ENCODE results near the gene CRABP2. TPM values are rescaled to one million over a fixed set of nuclear protein-coding genes. Genes with fewer than 3 reads are reported as not detected.

CRABP2 gene
- total and polyA plus RNA-seq, 11 donors: 0.46 to 11.4 (median 1.4) TPM; not detected in 3

DNA sequence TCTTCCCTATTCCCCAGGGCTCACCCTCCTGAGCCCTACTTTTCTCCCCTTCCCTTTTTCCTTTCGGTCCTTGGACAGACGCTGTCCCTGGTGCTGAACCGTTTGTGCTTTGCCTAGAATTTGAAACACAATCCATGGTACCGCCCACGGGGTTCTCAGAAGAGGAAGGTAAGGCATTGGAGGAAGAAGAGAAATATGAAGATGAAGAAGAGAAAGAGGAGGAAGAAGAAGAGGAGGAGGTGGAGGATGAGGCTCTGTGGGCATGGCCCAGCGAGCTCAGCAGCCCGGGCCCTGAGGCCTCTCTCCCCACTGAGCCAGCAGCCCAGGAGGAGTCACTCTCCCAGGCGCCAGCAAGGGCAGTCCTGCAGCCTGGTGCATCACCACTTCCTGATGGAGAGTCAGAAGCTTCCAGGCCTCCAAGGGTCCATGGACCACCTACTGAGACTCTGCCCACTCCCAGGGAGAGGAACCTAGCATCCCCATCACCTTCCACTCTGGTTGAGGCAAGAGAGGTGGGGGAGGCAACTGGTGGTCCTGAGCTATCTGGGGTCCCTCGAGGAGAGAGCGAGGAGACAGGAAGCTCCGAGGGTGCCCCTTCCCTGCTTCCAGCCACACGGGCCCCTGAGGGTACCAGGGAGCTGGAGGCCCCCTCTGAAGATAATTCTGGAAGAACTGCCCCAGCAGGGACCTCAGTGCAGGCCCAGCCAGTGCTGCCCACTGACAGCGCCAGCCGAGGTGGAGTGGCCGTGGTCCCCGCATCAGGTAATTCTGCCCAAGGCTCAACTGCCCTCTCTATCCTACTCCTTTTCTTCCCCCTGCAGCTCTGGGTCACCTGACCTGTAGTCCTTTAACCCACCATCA lies 53.0 kb downstream of the CRABP2 start:
- intact Hi-C loops (cut with DNase I): loop anchor here in 3 of 10 donors (5.0 to 10.0 kb wide), 3 partner anchors 35 to 268 kb away; no protein-coding TSS in a partner anchor
- peak in 1 of 5 donors; percentile 37 for DNase-seq
- 46 to 55% (median 48%) methylated on average over 14 to 16 of the region's 16 CpGs for WGBS, 4 donors
- no peak for TF ChIP-seq POLR2A (IDR thresholded peaks at IDR 0.05)
- TF ChIP-seq CTCF (IDR thresholded peaks at IDR 0.05): no peak
- no peak for ATAC-seq
- Histone ChIP-seq H3K9me3 (no peaks in the 10 kb centered on the region), H3K27ac (no peak overlapping the region), H3K4me1 (peaks cover 0 to 11% (median 9%) of the 10 kb centered on the region in 12 donors), H3K36me3 (no peaks in the 10 kb centered on the region), H3K4me3 (no peak overlapping the region), H3K27me3 (peaks cover 0 to 58% (median 5%) of the 10 kb centered on the region in 9 donors)

Other genes starting within 250 kb of the CRABP2 start
- 100 to 1,000 TPM in 3 of 9 donors, 10 to 100 TPM in 6; 75.0 to 203 (median 93.2) TPM for gene MEF2D, start 204.8 kb downstream of the CRABP2 start, total RNA-seq
- 10 to 100 TPM; 40.5 to 68.8 TPM for gene MEF2D, start 204.8 kb downstream of the CRABP2 start, polyA plus RNA-seq
- 1 to 10 TPM in 2 of 9 donors, under 1 TPM in 7; 0.09 to 5.1 (median 0.27) TPM for gene IQGAP3, start 133.0 kb downstream of the CRABP2 start, total RNA-seq
- gene IQGAP3, start 133.0 kb downstream of the CRABP2 start, polyA plus RNA-seq: under 1 TPM; 0.11 to 0.25 TPM
- under 1 TPM in 1 of 9 donors, not detected in 8; 0.19 TPM for gene TTC24, start 125.9 kb downstream of the CRABP2 start, total RNA-seq
- not detected for gene TTC24, start 125.9 kb downstream of the CRABP2 start, polyA plus RNA-seq
- 100 to 1,000 TPM in 5 of 9 donors, 10 to 100 TPM in 4; 87.4 to 141 (median 111) TPM for gene NAXE, start 113.8 kb downstream of the CRABP2 start, total RNA-seq
- gene NAXE, start 113.8 kb downstream of the CRABP2 start, polyA plus RNA-seq: 100 to 1,000 TPM in 1 of 2 donors, 10 to 100 TPM in 1; 75.8 to 101 TPM
- 10 to 100 TPM in 8 of 9 donors, 1 to 10 TPM in 1; 8.8 to 30.1 (median 12.6) TPM for gene GPATCH4, start 104.1 kb downstream of the CRABP2 start, total RNA-seq
- 10 to 100 TPM; 21.6 to 67.5 TPM for gene GPATCH4, start 104.1 kb downstream of the CRABP2 start, polyA plus RNA-seq
- 1 to 10 TPM in 4 of 9 donors, under 1 TPM in 5; 0.52 to 2.4 (median 0.95) TPM for gene HAPLN2, start 86.2 kb downstream of the CRABP2 start, total RNA-seq
- gene HAPLN2, start 86.2 kb downstream of the CRABP2 start, polyA plus RNA-seq: 1 to 10 TPM; 1.2 to 3.0 TPM
- under 1 TPM in 4 of 9 donors, not detected in 5; 0.09 to 0.27 (median 0.15) TPM for gene BCAN, start 63.5 kb downstream of the CRABP2 start, total RNA-seq
- under 1 TPM; 0.10 to 0.15 TPM for gene BCAN, start 63.5 kb downstream of the CRABP2 start, polyA plus RNA-seq
- gene NES, start 28.2 kb downstream of the CRABP2 start, total RNA-seq: 100 to 1,000 TPM in 7 of 9 donors, 10 to 100 TPM in 2; 75.3 to 499 (median 158) TPM
- gene NES, start 28.2 kb downstream of the CRABP2 start, polyA plus RNA-seq: 100 to 1,000 TPM in 1 of 2 donors, 10 to 100 TPM in 1; 59.7 to 160 TPM
- gene METTL25B, start 22.9 kb upstream of the CRABP2 start, total RNA-seq: 10 to 100 TPM in 8 of 9 donors, 1 to 10 TPM in 1; 8.9 to 18.9 (median 15.0) TPM
- 10 to 100 TPM; 15.6 to 24.3 TPM for gene METTL25B, start 22.9 kb upstream of the CRABP2 start, polyA plus RNA-seq
- 10 to 100 TPM in 8 of 9 donors, 1 to 10 TPM in 1; 8.4 to 17.9 (median 12.8) TPM for gene ISG20L2, start 23.2 kb upstream of the CRABP2 start, total RNA-seq
- gene ISG20L2, start 23.2 kb upstream of the CRABP2 start, polyA plus RNA-seq: 10 to 100 TPM in 1 of 2 donors, 1 to 10 TPM in 1; 5.1 to 17.6 TPM
- 100 to 1,000 TPM in 1 of 9 donors, 10 to 100 TPM in 8; 74.8 to 117 (median 79.6) TPM for gene MRPL24, start 35.5 kb upstream of the CRABP2 start, total RNA-seq
- 100 to 1,000 TPM; 135 to 230 TPM for gene MRPL24, start 35.5 kb upstream of the CRABP2 start, polyA plus RNA-seq
- gene HDGF, start 46.1 kb upstream of the CRABP2 start, total RNA-seq: 100 to 1,000 TPM; 137 to 224 (median 147) TPM
- gene HDGF, start 46.1 kb upstream of the CRABP2 start, polyA plus RNA-seq: 100 to 1,000 TPM in 1 of 2 donors, 10 to 100 TPM in 1; 87.7 to 240 TPM
- 10 to 100 TPM; 34.6 to 55.5 (median 39.0) TPM for gene PRCC, start 62.0 kb upstream of the CRABP2 start, total RNA-seq
- gene PRCC, start 62.0 kb upstream of the CRABP2 start, polyA plus RNA-seq: 10 to 100 TPM; 39.0 to 49.9 TPM
- 1 to 10 TPM in 6 of 9 donors, under 1 TPM in 3; 0.52 to 8.2 (median 1.9) TPM for gene SH2D2A, start 111.3 kb upstream of the CRABP2 start, total RNA-seq
- 1 to 10 TPM in 1 of 2 donors, under 1 TPM in 1; 0.95 to 1.1 TPM for gene SH2D2A, start 111.3 kb upstream of the CRABP2 start, polyA plus RNA-seq
- under 1 TPM in 7 of 9 donors, not detected in 2; 0.07 to 0.35 (median 0.11) TPM for gene INSRR, start 153.5 kb upstream of the CRABP2 start, total RNA-seq
- under 1 TPM in 1 of 2 donors, not detected in 1; 0.42 TPM for gene INSRR, start 153.5 kb upstream of the CRABP2 start, polyA plus RNA-seq
- 1 to 10 TPM in 5 of 9 donors, under 1 TPM in 4; 0.22 to 1.6 (median 1.1) TPM for gene NTRK1, start 155.3 kb upstream of the CRABP2 start, total RNA-seq
- gene NTRK1, start 155.3 kb upstream of the CRABP2 start, polyA plus RNA-seq: 1 to 10 TPM in 1 of 2 donors, under 1 TPM in 1; 0.30 to 1.4 TPM
- gene PEAR1, start 188.1 kb upstream of the CRABP2 start, total RNA-seq: 10 to 100 TPM in 2 of 9 donors, 1 to 10 TPM in 7; 4.1 to 14.7 (median 7.5) TPM
- gene PEAR1, start 188.1 kb upstream of the CRABP2 start, polyA plus RNA-seq: 1 to 10 TPM; 7.1 TPM
- gene LRRC71, start 215.0 kb upstream of the CRABP2 start, total RNA-seq: under 1 TPM in 1 of 9 donors, not detected in 8; 0.27 TPM
- under 1 TPM; 0.06 to 0.42 TPM for gene LRRC71, start 215.0 kb upstream of the CRABP2 start, polyA plus RNA-seq

Measured in heart left ventricle (tissue), 16 donors.